H1 (cell line): ENCODE data around the gene SAP30. TPM values are rescaled to one million over a fixed set of nuclear protein-coding genes. Genes with fewer than 3 reads are reported as not detected.
A peak's percentile ranks its signal among the peaks of the same experiment; 100 is the strongest.

ENCODE experiments used
- CTCF ChIA-PET: fragments of 300-600 bp; sonication (Branson Sonifier 250); formaldehyde crosslinking; loops from one replicate; lab custom pipeline; 2021; ENCODE audit not compliant: partially characterized antibody; lab: Charles Lee
- POLR2A ChIA-PET: fragments of 300-600 bp; sonication (Branson Sonifier 250); formaldehyde crosslinking; loops from one replicate; lab custom pipeline; 2021; ENCODE audit warnings: inconsistent platforms; ENCODE audit not compliant: partially characterized antibody; lab: Charles Lee
- DNase-seq, 2 experiments: peaks; one replicate each; pipeline versions ENCODE4 v3.0.0 to v3.0.0-alpha.2; 2010 to 2022; ENCODE audit warnings: low spot score in 2 of 2, low read depth in 1 of 2, mixed read lengths in 1 of 2
- FAIRE-seq: peaks from 2 replicates; lab custom pipeline; 2011; peaks lifted over from hg19 to GRCh38; lab: Jason Lieb, UNC
- H2AFZ ChIP-seq: 2 replicates; pipeline ENCODE4 v1.8.1; 2012; ENCODE audit warnings: low read length, inconsistent platforms
- H2AK5ac ChIP-seq: 2 replicates; pipeline ENCODE4 v1.6.1; 2013; ENCODE audit warnings: low read depth, low read length
- H2BK120ac ChIP-seq: replicated peaks from 2 replicates; pipeline ENCODE3; 2013; ENCODE audit warnings: low read depth, low read length, inconsistent platforms
- H2BK12ac ChIP-seq: 2 replicates; pipeline ENCODE4 v1.6.1; 2013; ENCODE audit warnings: low read depth, low read length
- H2BK15ac ChIP-seq: 2 replicates; pipeline ENCODE4 v1.6.1; 2013; ENCODE audit warnings: low read length
- H2BK20ac ChIP-seq: 2 replicates; pipeline ENCODE4 v1.6.1; 2013; ENCODE audit warnings: low read length
- H2BK5ac ChIP-seq: 2 replicates; pipeline ENCODE4 v1.6.1; 2013; ENCODE audit warnings: low read depth, low read length
- H3K14ac ChIP-seq: 2 replicates; pipeline ENCODE4 v1.6.1; 2013; ENCODE audit warnings: inconsistent platforms; ENCODE audit not compliant: insufficient read length
- H3K18ac ChIP-seq: 2 replicates; pipeline ENCODE4 v1.6.1; 2013; ENCODE audit warnings: low read length; ENCODE audit errors: extremely low read depth
- H3K23ac ChIP-seq: 2 replicates; pipeline ENCODE4 v1.6.1; 2013; ENCODE audit warnings: inconsistent platforms; ENCODE audit not compliant: insufficient read length
- H3K23me2 ChIP-seq: 2 replicates; pipeline ENCODE4 v1.6.1; 2013; ENCODE audit warnings: low read depth, low read length
- H3K27ac ChIP-seq: 2 replicates; pipeline ENCODE4 v1.6.1; 2011; ENCODE audit warnings: low read depth, low read length, inconsistent platforms
- H3K27me3 ChIP-seq, 4 experiments: replicated peaks in 1 of 4; 1 replicate in 1 of 4; 2 replicates in 3 of 4; pipeline versions ENCODE4 v1.6.1 to v1.8.1; 2011 to 2013; ENCODE audit warnings: low read length in 3 of 4, mild to moderate bottlenecking in 3 of 4, inconsistent platforms in 2 of 4, mixed read lengths in 2 of 4, moderate library complexity in 1 of 4; ENCODE audit not compliant: control insufficient read depth in 3 of 4, insufficient read depth in 3 of 4; ENCODE audit errors: extremely low read depth in 1 of 4
- H3K36me3 ChIP-seq, 4 experiments: 2 replicates each; pipeline versions ENCODE4 v1.6.1 to v1.8.1; 2011 to 2013; ENCODE audit warnings: mild to moderate bottlenecking in 4 of 4, low read length in 3 of 4, moderate library complexity in 2 of 4, control low read depth in 1 of 4, inconsistent platforms in 1 of 4; ENCODE audit not compliant: insufficient read depth in 4 of 4, control insufficient read depth in 2 of 4
- H3K4ac ChIP-seq: replicated peaks from 2 replicates; pipeline ENCODE3; 2013; ENCODE audit warnings: low read length, low read depth, mixed read lengths, inconsistent platforms; ENCODE audit not compliant: insufficient read length
- H3K4me1 ChIP-seq, 4 experiments: replicated peaks in 1 of 4; 1 replicate in 1 of 4; 2 replicates in 3 of 4; pipeline versions ENCODE4 v1.6.1 to v1.8.1; 2011 to 2013; ENCODE audit warnings: low read length in 3 of 4, inconsistent platforms in 2 of 4, mixed read lengths in 1 of 4; ENCODE audit not compliant: insufficient read depth in 4 of 4, control insufficient read depth in 3 of 4
- H3K4me2 ChIP-seq, 2 experiments: 2 replicates each; pipeline versions ENCODE4 v1.6.1 to v1.8.1; 2011 to 2013; ENCODE audit warnings: low read depth in 2 of 2, low read length in 2 of 2, control low read depth in 1 of 2, inconsistent platforms in 1 of 2, mild to moderate bottlenecking in 1 of 2; ENCODE audit not compliant: insufficient read depth in 1 of 2
- H3K4me3 ChIP-seq, 4 experiments: fragments of 200-600, 300-600 bp in 1 of 4; sonication (generic), shearing (Covaris generic), sonication (Bioruptor Twin) in 1 of 4; 2 replicates each; pipeline versions ENCODE4 v1.5.1 to v1.8.1; 2011 to 2016; ENCODE audit warnings: low read length in 4 of 4, low read depth in 3 of 4, control low read depth in 2 of 4, inconsistent platforms in 2 of 4, mild to moderate bottlenecking in 2 of 4, mixed read lengths in 1 of 4, moderate library complexity in 1 of 4; ENCODE audit not compliant: insufficient read depth in 2 of 4; ENCODE audit errors: extremely low read depth in 1 of 4
- H3K56ac ChIP-seq: replicated peaks from 2 replicates; pipeline ENCODE3; 2013; ENCODE audit warnings: low read depth, mild to moderate bottlenecking, mixed read lengths, low read length, inconsistent platforms; ENCODE audit not compliant: insufficient read length
- H3K79me1 ChIP-seq: 2 replicates; pipeline ENCODE4 v1.6.1; 2013; ENCODE audit warnings: low read depth, low read length, control low read depth
- H3K79me2 ChIP-seq, 2 experiments: 2 replicates each; pipeline versions ENCODE4 v1.6.1 to v1.8.1; 2012 to 2013; ENCODE audit warnings: low read length in 2 of 2, mild to moderate bottlenecking in 2 of 2, inconsistent platforms in 1 of 2; ENCODE audit not compliant: insufficient read depth in 2 of 2, control insufficient read depth in 1 of 2
- H3K9ac ChIP-seq, 4 experiments: replicated peaks in 1 of 4; 1 replicate in 1 of 4; 2 replicates in 3 of 4; pipeline versions ENCODE4 v1.6.1 to v1.8.1; 2011 to 2013; ENCODE audit warnings: low read depth in 3 of 4, low read length in 3 of 4, control low read depth in 2 of 4, mild to moderate bottlenecking in 2 of 4, moderate library complexity in 2 of 4, inconsistent platforms in 1 of 4; ENCODE audit errors: extremely low read depth in 1 of 4
- H3K9me3 ChIP-seq, 2 experiments: 2 replicates each; pipeline versions ENCODE4 v1.6.1 to v1.8.1; 2012 to 2013; ENCODE audit warnings: mild to moderate bottlenecking in 2 of 2, moderate library complexity in 2 of 2, control low read depth in 1 of 2, inconsistent platforms in 1 of 2, low read depth in 1 of 2, low read length in 1 of 2, mixed read lengths in 1 of 2; ENCODE audit not compliant: insufficient read depth in 2 of 2
- H4K20me1 ChIP-seq, 2 experiments: replicated peaks in 1 of 2; 2 replicates each; pipeline versions ENCODE3 to v1.8.1; 2011 to 2013; ENCODE audit warnings: inconsistent platforms in 2 of 2, low read length in 2 of 2, mild to moderate bottlenecking in 1 of 2; ENCODE audit not compliant: insufficient read depth in 2 of 2, control insufficient read depth in 1 of 2
- H4K5ac ChIP-seq: 2 replicates; pipeline ENCODE4 v1.6.1; 2013; ENCODE audit warnings: low read length, low read depth, mixed read lengths, inconsistent platforms; ENCODE audit not compliant: insufficient read length
- H4K8ac ChIP-seq: 2 replicates; pipeline ENCODE4 v1.8.0; 2013; ENCODE audit warnings: mild to moderate bottlenecking, moderate library complexity, low read length, inconsistent platforms; ENCODE audit not compliant: insufficient read depth; ENCODE audit errors: extremely low read depth
- H4K91ac ChIP-seq: replicated peaks from 2 replicates; pipeline ENCODE3; 2013; ENCODE audit warnings: low read length, mixed read lengths, inconsistent platforms; ENCODE audit not compliant: insufficient read length
- EGR1 ChIP-seq: IDR thresholded peaks from 2 replicates; pipeline ENCODE4 v1.6.1; 2011; ENCODE audit warnings: low read depth, low read length, borderline replicate concordance
- FOSL1 ChIP-seq: IDR thresholded peaks from 2 replicates; pipeline ENCODE4 v1.6.1; 2011; ENCODE audit warnings: mild to moderate bottlenecking, low read depth, low read length, moderate library complexity; ENCODE audit not compliant: insufficient read depth
- JUN ChIP-seq: IDR thresholded peaks from 2 replicates; pipeline ENCODE4 v1.6.1; 2011; ENCODE audit warnings: low read depth, mild to moderate bottlenecking, improper control_type of control experiment, low read length
- POLR2AphosphoS5 ChIP-seq: IDR thresholded peaks from 2 replicates; pipeline ENCODE4 v1.6.1; 2011; ENCODE audit warnings: low read depth, low read length
- RBBP5 ChIP-seq: IDR thresholded peaks from 2 replicates; pipeline ENCODE4 v1.7.1; 2012; ENCODE audit warnings: low read depth, mild to moderate bottlenecking, inconsistent platforms, low read length, moderate library complexity, borderline replicate concordance
- SIN3A ChIP-seq, 2 experiments: IDR thresholded peaks in 1 of 2; conservative IDR thresholded peaks in 1 of 2; 2 replicates each; pipeline ENCODE4 v1.6.1; 2011 to 2012; ENCODE audit warnings: low read length in 2 of 2, improper control_type of control experiment in 1 of 2, low read depth in 1 of 2, mild to moderate bottlenecking in 1 of 2
- WGBS, 2 experiments: shearing (Covaris generic) in 1 of 2; methylation state at CpG; one replicate each; pipeline versions ENCODE4 v1.1.6 to v1.1.7; 2013 to 2015; ENCODE audit warnings: low lambda C conversion rate in 2 of 2, mixed read lengths in 2 of 2, inconsistent platforms in 1 of 2, low coverage in 1 of 2, missing lambda C conversion rate in 1 of 2; ENCODE audit not compliant: insufficient replicate concordance in 2 of 2, insufficient coverage in 1 of 2, insufficient read length in 1 of 2; ENCODE audit errors: extremely low coverage in 1 of 2, missing lambda C conversion rate in 1 of 2; 5-methylcytosine and 5-hydroxymethylcytosine counted together
- polyA plus RNA-seq, 7 experiments: library from polyadenylated mRNA; depleted of rRNA in 3 of 7; stranded (reverse) in 5 of 7; unstranded in 2 of 7; fragments of >200 nt in 5 of 7; fragments of 200-250 nt in 2 of 7; gene quantifications; 1 replicate in 5 of 7; 2 replicates in 1 of 7; 4 replicates in 1 of 7; pipeline versions ENCODE4 v1.2.1 to v1.2.3, GENCODE V29; 2011 to 2013; ENCODE audit warnings: missing spikeins in 2 of 7, mixed read lengths in 2 of 7
- total RNA-seq: library from RNA; stranded (reverse); fragmentation: NEBNext Ultra II Directional; extraction: Animal tissue kit (Norgen Biotek cat#: 25700); gene quantifications from 2 replicates; pipeline ENCODE4 v1.2.1, GENCODE V29; 2021
- TF ChIP-seq, protein P1 (sequence below), 3 experiments: IDR thresholded peaks; 1 replicate in 2 of 3; 2 replicates in 1 of 3; pipeline versions ENCODE4 v1.5.1 to v1.6.1; 2011; ENCODE audit warnings: low read length in 3 of 3, mild to moderate bottlenecking in 3 of 3, inconsistent platforms in 2 of 3, low read depth in 1 of 3, moderate library complexity in 1 of 3; ENCODE audit not compliant: insufficient read depth in 1 of 3; ENCODE audit errors: control extremely low read depth in 1 of 3
- TF ChIP-seq, protein P2 (sequence below): IDR thresholded peaks from 2 replicates; pipeline ENCODE4 v1.6.1; 2011; ENCODE audit warnings: low read depth, mild to moderate bottlenecking, low read length; ENCODE audit not compliant: insufficient read depth

Gene SAP30
- total and polyA plus RNA-seq, 2 of the 8 experiments (the other 6 are each of a cell fraction or from before 2014, with no cell fraction given), result 7.7 to 21.1 TPM

DNA sequence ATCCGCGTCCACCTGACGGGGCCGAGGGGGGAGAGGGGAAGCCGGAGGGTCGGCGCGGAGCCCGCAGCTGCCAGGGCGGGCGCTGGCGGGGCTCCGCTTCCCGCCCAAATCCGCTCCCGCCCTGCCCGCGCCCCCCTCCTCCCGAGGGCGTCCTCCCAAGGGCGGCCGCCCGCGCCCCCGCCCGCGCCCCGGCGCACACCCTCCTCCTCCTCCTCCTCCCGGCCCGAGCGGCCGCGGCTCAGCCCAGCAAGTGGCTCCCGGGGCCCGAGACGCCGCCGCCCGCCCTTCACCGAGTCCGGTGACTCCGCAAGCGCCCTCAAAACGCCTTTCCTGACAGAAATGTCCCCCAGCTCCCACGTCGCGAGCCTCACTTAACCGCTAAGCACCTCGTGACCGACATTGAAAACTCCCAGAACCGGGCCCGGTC, 37.1 kb upstream of the SAP30 start:
- H2AFZ ChIP-seq, result no peak overlapping the region
- POLR2A ChIA-PET, result interaction anchor here (0.6 to 8.0 kb wide), 33 partner anchors 12 to 347 kb away, joined by 3 to 123 read pairs (median 4); partner anchors contain the start of genes GALNT7, SAP30 and SCRG1
- peaks cover 0 to 3% (median 3%) of the 10 kb centered on the region in 4 experiments; a peak in 6 of 7 replicates for H3K4me1 ChIP-seq
- TF ChIP-seq SIN3A (conservative IDR thresholded peaks at IDR 0.05 in 1 of 2, IDR thresholded peaks at IDR 0.05 in 1 of 2; ENCODE audit: low read depth in 1 of 2, low read length in 2 of 2) (0 out of 4 replicates have a peak, but pooled peaks of 1 of the 2 experiments have one; percentile 0), RBBP5 (0 out of 2 replicates have a peak, but pooled peaks have one; percentile 49), JUN (no peak), FOSL1 (no peak), POLR2AphosphoS5 (0 out of 2 replicates have a peak, but pooled peaks have one; percentile 9), EGR1 (no peak)
- TF ChIP-seq, protein P1, sequence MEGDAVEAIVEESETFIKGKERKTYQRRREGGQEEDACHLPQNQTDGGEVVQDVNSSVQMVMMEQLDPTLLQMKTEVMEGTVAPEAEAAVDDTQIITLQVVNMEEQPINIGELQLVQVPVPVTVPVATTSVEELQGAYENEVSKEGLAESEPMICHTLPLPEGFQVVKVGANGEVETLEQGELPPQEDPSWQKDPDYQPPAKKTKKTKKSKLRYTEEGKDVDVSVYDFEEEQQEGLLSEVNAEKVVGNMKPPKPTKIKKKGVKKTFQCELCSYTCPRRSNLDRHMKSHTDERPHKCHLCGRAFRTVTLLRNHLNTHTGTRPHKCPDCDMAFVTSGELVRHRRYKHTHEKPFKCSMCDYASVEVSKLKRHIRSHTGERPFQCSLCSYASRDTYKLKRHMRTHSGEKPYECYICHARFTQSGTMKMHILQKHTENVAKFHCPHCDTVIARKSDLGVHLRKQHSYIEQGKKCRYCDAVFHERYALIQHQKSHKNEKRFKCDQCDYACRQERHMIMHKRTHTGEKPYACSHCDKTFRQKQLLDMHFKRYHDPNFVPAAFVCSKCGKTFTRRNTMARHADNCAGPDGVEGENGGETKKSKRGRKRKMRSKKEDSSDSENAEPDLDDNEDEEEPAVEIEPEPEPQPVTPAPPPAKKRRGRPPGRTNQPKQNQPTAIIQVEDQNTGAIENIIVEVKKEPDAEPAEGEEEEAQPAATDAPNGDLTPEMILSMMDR (IDR thresholded peaks at IDR 0.05; ENCODE audit: control extremely low read depth in 1 of 3, insufficient read depth in 1 of 3, low read depth in 1 of 3, low read length in 3 of 3), result no peak
- TF ChIP-seq, protein P2, sequence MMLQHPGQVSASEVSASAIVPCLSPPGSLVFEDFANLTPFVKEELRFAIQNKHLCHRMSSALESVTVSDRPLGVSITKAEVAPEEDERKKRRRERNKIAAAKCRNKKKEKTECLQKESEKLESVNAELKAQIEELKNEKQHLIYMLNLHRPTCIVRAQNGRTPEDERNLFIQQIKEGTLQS, result no peak

More for the DNA sequence above, 37.1 kb upstream of the SAP30 start:
- Histone ChIP-seq H4K20me1 (peaks cover 2 to 4% of the 10 kb centered on the region in 2 experiments), H2BK12ac (peak overlapping the region; percentile 76; the same call in 1 of the 2 replicates), H3K4ac (no peak overlapping the region), H3K79me1 (no peaks in the 10 kb centered on the region), H3K14ac (no peak overlapping the region), H3K23ac (no peak overlapping the region), H3K18ac (peak overlapping the region; percentile 98; the same call in 1 of the 2 replicates), H3K9ac (peak overlapping the region; percentile 99 to 100 (median 100)), H3K27me3 (no peaks in the 10 kb centered on the region), H2AK5ac (no peak overlapping the region), H3K36me3 (peaks cover 6 to 46% (median 22%) of the 10 kb centered on the region in 4 experiments; a peak in 7 of 8 replicates), H3K27ac (peak overlapping the region; percentile 100), H3K79me2 (peaks cover 0 to 19% of the 10 kb centered on the region in 2 experiments; a peak in 3 of 4 replicates), H2BK15ac (no peak overlapping the region), H4K91ac (peak overlapping the region; percentile 70), H3K4me3 (peak overlapping the region; percentile 73 to 99 (median 94)), H3K9me3 (no peaks in the 10 kb centered on the region), H2BK120ac (no peak overlapping the region), H3K4me2 (peak overlapping the region; percentile 80 to 90), H4K5ac (peak overlapping the region; percentile 99), H4K8ac (peak overlapping the region; percentile 100; the same call in 1 of the 2 replicates), H2BK20ac (no peak overlapping the region), H3K56ac (peak overlapping the region; percentile 71), H3K23me2 (peaks cover 3% of the 10 kb centered on the region; the same call in 1 of the 2 replicates), H2BK5ac (peak overlapping the region; percentile 91)
- FAIRE-seq (no peak), DNase-seq (no peak)
- 2% methylated on average over 23 of the region's 53 CpGs; no CpG with 5 or more reads in 1 of the 2 experiments for WGBS, 2 experiments
- CTCF ChIA-PET, result interaction anchor here (0.7 to 3.0 kb wide), 7 partner anchors 15 to 320 kb away, joined by 3 to 12 read pairs (median 6); partner anchors contain the start of gene SAP30
